Stomach (tissue), 9 donors: Measurements from ENCODE around the gene PLEKHG4. TPM values are rescaled to one million over a fixed set of nuclear protein-coding genes. Genes with fewer than 3 reads are reported as not detected.

Experiments
- DNase-seq, 2 donors: peaks; one replicate each; pipeline versions ENCODE4 v3.0.0 to v3.0.0-alpha.2; 2013 to 2019
- H3K27ac ChIP-seq, 5 donors: fragments of 200-600 bp in 4 of 5; sonication (generic) in 4 of 5; one replicate each; pipeline ENCODE4 v1.5.1; 2013 to 2019; ENCODE audit warnings: mild to moderate bottlenecking in 1 of 5, moderate library complexity in 1 of 5
- H3K27me3 ChIP-seq, 3 donors: fragments of 200-600 bp; sonication (generic); one replicate each; pipeline ENCODE4 v1.5.1; 2017 to 2019; ENCODE audit warnings: mixed run types in 1 of 3
- H3K36me3 ChIP-seq, 4 donors: fragments of 200-600 bp; sonication (generic); 1 replicate in 3 of 4; 2 replicates in 1 of 4; pipeline ENCODE4 v1.5.1; 2016 to 2019
- H3K4me1 ChIP-seq, 4 donors: fragments of 200-600 bp; sonication (generic); one replicate each; pipeline ENCODE4 v1.5.1; 2016 to 2019
- H3K4me3 ChIP-seq, 4 donors: fragments of 200-600 bp; sonication (generic) in 3 of 4; one replicate each; pipeline ENCODE4 v1.5.1; 2016 to 2019; ENCODE audit warnings: mild to moderate bottlenecking in 1 of 4
- H3K9me3 ChIP-seq, 4 donors: fragments of 200-600 bp; sonication (generic); one replicate each; pipeline ENCODE4 v1.5.1; 2016 to 2019
- EP300 ChIP-seq: sonication (generic); formaldehyde crosslinking; IDR thresholded peaks from one replicate; pipeline ENCODE4 v1.6.1; 2017; ENCODE audit warnings: antibody characterized with exemption
- POLR2A ChIP-seq, 4 donors: fragments of 450-650 bp; IDR thresholded peaks; one replicate each; pipeline ENCODE4 v1.6.1; 2016; ENCODE audit warnings: antibody characterized with exemption in 4 of 4, control low read depth in 2 of 4, mild to moderate bottlenecking in 1 of 4, moderate library complexity in 1 of 4
- POLR2AphosphoS5 ChIP-seq, 3 donors: sonication (generic); formaldehyde crosslinking; IDR thresholded peaks; one replicate each; pipeline ENCODE4 v1.6.1; 2016; ENCODE audit warnings: antibody characterized with exemption in 3 of 3
- WGBS, 5 donors: extraction: QIAGEN DNeasy Blood & Tissue Kit in 3 of 5; methylation state at CpG; one replicate each; pipeline versions ENCODE4 v1.1.5 to v1.1.7; 2013 to 2018; 5-methylcytosine and 5-hydroxymethylcytosine counted together
- intact Hi-C: fragments of 100-400 bp; cut with DNase I; formaldehyde crosslinking; loops from one replicate; pipeline ENCODE4 v1.15.1; 2023; ENCODE audit warnings: low total_unique reads
- polyA plus RNA-seq, 3 donors: library from polyadenylated mRNA; stranded (reverse); fragments of 200-250 nt; gene quantifications; one replicate each; pipeline ENCODE4 v1.2.3, GENCODE V29; 2013
- total RNA-seq, 5 donors: library from RNA; depleted of rRNA; stranded (reverse); fragments of >200 nt; gene quantifications; one replicate each; pipeline versions ENCODE4 v1.1.0 to v1.2.3, GENCODE V29; 2014 to 2016
- TF ChIP-seq, protein P1 (sequence below), 7 experiments: fragments of 450-650 bp in 4 of 7; fragments of 200-600 bp in 3 of 7; sonication (generic) in 3 of 7; IDR thresholded peaks; one replicate each; pipeline ENCODE4 v1.5.1; 2016 to 2019; ENCODE audit warnings: antibody characterized with exemption in 7 of 7, control low read depth in 2 of 7, mild to moderate bottlenecking in 1 of 7
- donor health status: healthy with polysubstance abuse.
- donor health status: Bipolar disorder and iron deficiency.
- donor health status: healthy.

Gene PLEKHG4
- total and polyA plus RNA-seq, 8 donors = 2.3 to 57.1 (median 6.6) TPM

DNA sequence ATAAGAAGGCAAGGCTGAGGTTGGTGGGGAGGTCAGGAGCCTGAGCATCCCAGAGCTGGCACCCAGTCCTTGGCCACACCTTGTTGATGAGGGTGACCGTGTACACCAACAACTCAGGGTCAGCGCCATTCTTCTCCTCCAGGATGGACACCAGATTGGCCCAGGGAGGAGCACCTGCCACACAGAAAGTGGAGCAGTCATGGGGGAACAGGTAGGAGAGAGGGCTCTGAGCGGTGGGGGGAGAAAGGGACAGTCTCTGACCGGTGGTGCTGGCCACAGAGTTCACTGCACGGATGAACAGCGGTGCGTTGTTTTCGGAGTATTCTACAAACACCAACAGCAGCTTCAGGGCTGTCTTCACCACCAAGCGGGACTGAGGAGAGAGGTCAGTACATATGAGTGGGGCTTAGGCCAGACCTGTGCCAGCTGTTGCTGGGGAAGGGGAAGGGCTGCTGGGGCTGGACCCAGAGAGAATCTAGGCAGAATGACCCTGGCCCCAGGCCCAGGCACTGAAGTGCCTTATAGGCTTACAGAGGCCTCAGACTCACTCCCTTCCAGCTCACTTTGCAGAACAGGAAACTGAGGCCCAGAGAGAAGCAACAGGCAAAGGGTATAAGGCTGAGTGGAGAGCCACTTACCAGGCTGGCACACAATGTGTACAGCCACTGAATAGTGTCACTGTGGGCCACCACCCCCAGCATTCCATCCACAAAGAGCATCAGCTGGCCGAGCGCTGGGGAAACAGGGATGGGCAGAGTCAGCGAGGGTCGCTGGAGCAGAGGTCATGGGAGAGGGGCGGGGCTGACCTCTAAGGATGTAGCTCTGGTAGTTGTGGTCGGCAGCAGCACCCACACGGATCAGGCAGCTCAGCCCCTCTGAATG lies 41.7 kb upstream of the PLEKHG4 start:
- Histone ChIP-seq H3K4me3 (no peak overlapping the region), H3K9me3 (no peaks in the 10 kb centered on the region), H3K27ac (no peak overlapping the region), H3K4me1 (peaks cover 20 to 38% (median 27%) of the 10 kb centered on the region in 4 donors), H3K27me3 (no peaks in the 10 kb centered on the region), H3K36me3 (peaks cover 51 to 72% (median 70%) of the 10 kb centered on the region in 4 donors)
- intact Hi-C loops = no loop called here
- 77 to 89% (median 79%) methylated on average over 16 of the region's 16 CpGs for WGBS, 5 donors
- no peak for DNase-seq
- TF ChIP-seq POLR2A (IDR thresholded peaks at IDR 0.05) = no peak
- TF ChIP-seq EP300 = no peak
- no peak for TF ChIP-seq POLR2AphosphoS5 (IDR thresholded peaks at IDR 0.05)
- TF ChIP-seq, protein P1, sequence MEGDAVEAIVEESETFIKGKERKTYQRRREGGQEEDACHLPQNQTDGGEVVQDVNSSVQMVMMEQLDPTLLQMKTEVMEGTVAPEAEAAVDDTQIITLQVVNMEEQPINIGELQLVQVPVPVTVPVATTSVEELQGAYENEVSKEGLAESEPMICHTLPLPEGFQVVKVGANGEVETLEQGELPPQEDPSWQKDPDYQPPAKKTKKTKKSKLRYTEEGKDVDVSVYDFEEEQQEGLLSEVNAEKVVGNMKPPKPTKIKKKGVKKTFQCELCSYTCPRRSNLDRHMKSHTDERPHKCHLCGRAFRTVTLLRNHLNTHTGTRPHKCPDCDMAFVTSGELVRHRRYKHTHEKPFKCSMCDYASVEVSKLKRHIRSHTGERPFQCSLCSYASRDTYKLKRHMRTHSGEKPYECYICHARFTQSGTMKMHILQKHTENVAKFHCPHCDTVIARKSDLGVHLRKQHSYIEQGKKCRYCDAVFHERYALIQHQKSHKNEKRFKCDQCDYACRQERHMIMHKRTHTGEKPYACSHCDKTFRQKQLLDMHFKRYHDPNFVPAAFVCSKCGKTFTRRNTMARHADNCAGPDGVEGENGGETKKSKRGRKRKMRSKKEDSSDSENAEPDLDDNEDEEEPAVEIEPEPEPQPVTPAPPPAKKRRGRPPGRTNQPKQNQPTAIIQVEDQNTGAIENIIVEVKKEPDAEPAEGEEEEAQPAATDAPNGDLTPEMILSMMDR (IDR thresholded peaks at IDR 0.05) = no peak

DNA sequence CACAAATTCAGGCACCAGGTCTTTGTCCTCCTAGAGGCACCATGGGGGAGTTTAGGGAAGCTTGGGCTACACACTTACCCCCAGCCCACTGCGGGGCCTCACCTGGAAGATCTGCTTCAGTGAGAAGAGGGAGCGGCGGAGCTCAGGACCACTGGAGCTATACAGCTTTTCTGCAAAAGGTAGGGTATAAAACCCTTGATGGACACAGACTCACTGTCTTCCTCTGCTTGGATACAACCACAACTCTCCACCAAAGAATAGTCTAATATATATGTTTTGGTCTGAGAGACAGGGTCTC lies 41.1 kb upstream of the PLEKHG4 start:
- no peak for TF ChIP-seq POLR2A (IDR thresholded peaks at IDR 0.05)
- no peak for TF ChIP-seq POLR2AphosphoS5 (IDR thresholded peaks at IDR 0.05)
- TF ChIP-seq, protein P1 (IDR thresholded peaks at IDR 0.05) = no peak
- TF ChIP-seq EP300 = no peak
- WGBS, 5 donors = 93 to 97% (median 94%) methylated on average over 3 of the region's 3 CpGs
- H3K4me1 ChIP-seq = peaks cover 20 to 43% (median 30%) of the 10 kb centered on the region in 4 donors
- H3K36me3 ChIP-seq = peaks cover 50 to 66% (median 64%) of the 10 kb centered on the region in 4 donors
- H3K4me3 ChIP-seq = no peak overlapping the region
- H3K9me3 ChIP-seq = no peaks in the 10 kb centered on the region
- intact Hi-C loops = no loop called here
- no peak for DNase-seq
- H3K27ac ChIP-seq = no peak overlapping the region
- H3K27me3 ChIP-seq = no peaks in the 10 kb centered on the region

DNA sequence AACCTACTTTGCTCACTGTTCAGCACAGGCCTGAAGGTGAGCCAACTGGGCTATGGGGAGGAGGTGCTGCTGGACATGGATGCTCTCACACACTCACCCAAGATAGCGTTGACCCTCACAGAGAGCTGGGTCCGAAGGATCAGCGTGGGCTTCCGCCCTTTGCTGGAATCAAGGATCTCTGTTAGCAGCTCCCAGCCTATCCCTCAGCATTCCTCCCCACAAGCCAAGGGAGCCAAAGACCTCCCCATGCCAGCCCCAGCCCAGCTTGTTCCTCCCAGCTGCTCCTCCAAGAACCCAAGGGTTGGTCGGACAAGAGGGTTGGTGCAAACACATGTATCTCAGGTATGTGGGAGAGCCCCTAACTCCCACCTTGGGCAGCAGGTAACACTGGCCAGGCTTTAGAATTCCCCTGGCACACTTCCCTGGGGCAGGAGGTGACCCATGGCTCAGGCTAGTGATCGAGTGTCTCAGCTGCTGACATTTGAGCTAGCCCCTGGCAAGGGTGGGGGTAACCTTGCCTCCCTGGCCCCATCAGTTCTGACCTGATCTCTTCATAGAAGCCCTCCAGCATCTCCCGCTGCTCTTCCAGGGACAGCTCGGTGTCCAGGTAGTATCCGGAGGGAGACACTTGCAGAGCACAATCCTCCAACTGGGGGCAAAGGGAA lies 40.4 kb upstream of the PLEKHG4 start:
- no peak overlapping the region for H3K4me3 ChIP-seq
- no peak for DNase-seq
- H3K36me3 ChIP-seq = peaks cover 46 to 59% (median 57%) of the 10 kb centered on the region in 4 donors
- TF ChIP-seq POLR2AphosphoS5 (IDR thresholded peaks at IDR 0.05) = no peak
- TF ChIP-seq POLR2A (IDR thresholded peaks at IDR 0.05) = no peak
- no peak for TF ChIP-seq EP300
- TF ChIP-seq, protein P1 (IDR thresholded peaks at IDR 0.05) = no peak
- H3K9me3 ChIP-seq = no peaks in the 10 kb centered on the region
- 78 to 94% (median 89%) methylated on average over 8 to 9 of the region's 9 CpGs for WGBS, 5 donors
- peaks cover 26 to 50% (median 31%) of the 10 kb centered on the region in 4 donors for H3K4me1 ChIP-seq
- no peak overlapping the region for H3K27ac ChIP-seq
- intact Hi-C loops = no loop called here
- no peaks in the 10 kb centered on the region for H3K27me3 ChIP-seq

DNA sequence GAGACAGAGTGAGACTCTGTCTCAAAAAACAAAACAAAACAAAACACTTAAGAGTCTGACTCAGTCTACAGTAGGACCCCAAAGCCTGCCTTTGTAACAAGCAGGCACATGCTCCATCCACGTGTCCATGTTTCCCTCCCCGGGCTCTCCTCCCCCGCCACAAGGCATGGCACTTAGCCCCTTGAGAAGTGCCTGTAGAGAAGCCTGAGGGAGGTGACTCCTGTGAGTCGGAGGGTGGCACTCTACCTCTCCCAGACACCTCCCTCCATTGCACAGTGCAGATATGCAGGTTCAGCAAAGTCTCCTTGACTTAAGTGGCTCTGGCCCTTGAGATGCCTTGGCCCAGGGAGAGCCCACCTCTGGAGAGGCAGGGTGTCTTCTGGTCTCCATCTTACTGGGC lies 38.8 kb upstream of the PLEKHG4 start:
- intact Hi-C loops = no loop called here
- TF ChIP-seq, protein P1 (IDR thresholded peaks at IDR 0.05) = no peak
- TF ChIP-seq POLR2AphosphoS5 (IDR thresholded peaks at IDR 0.05) = no peak
- TF ChIP-seq POLR2A (IDR thresholded peaks at IDR 0.05) = no peak
- TF ChIP-seq EP300 = no peak
- Histone ChIP-seq H3K27ac (peak overlapping the region; percentile 75 to 95 (median 87)), H3K27me3 (no peaks in the 10 kb centered on the region), H3K4me3 (no peak overlapping the region), H3K36me3 (peaks cover 39 to 43% (median 42%) of the 10 kb centered on the region in 4 donors), H3K9me3 (no peaks in the 10 kb centered on the region), H3K4me1 (peaks cover 40 to 66% (median 46%) of the 10 kb centered on the region in 4 donors)
- 69 to 78% (median 76%) methylated on average over 4 of the region's 4 CpGs for WGBS, 5 donors
- DNase-seq = no peak
